Endodermal cell (in vitro differentiated cells): ENCODE data around the gene DCTN4. TPM values are rescaled to one million over a fixed set of nuclear protein-coding genes. Genes with fewer than 3 reads are reported as not detected.

Experiments
- DNase-seq: peaks from one replicate; pipeline ENCODE4 v3.0.0-alpha.2; 2017
- H3K27ac ChIP-seq: 2 replicates; pipeline ENCODE4 v1.5.1; 2013; ENCODE audit warnings: mild to moderate bottlenecking, low read depth, low read length, moderate library complexity
- H3K27me3 ChIP-seq: 2 replicates; pipeline ENCODE4 v1.6.1; 2013; ENCODE audit warnings: mild to moderate bottlenecking, low read length, moderate library complexity; ENCODE audit not compliant: insufficient read depth, control insufficient read depth, poor library complexity, severe bottlenecking
- H3K36me3 ChIP-seq: 2 replicates; pipeline ENCODE4 v1.7.0; 2013; ENCODE audit warnings: mild to moderate bottlenecking, low read length, moderate library complexity; ENCODE audit not compliant: control insufficient read depth, insufficient read depth
- H3K4me1 ChIP-seq: one replicate; pipeline ENCODE4 v1.7.0; 2013; ENCODE audit warnings: low read length; ENCODE audit not compliant: control insufficient read depth, insufficient read depth
- H3K4me3 ChIP-seq: 2 replicates; pipeline ENCODE4 v1.5.1; 2013; ENCODE audit warnings: mild to moderate bottlenecking, low read length, moderate library complexity
- H3K9ac ChIP-seq: 2 replicates; pipeline ENCODE4 v1.6.1; 2013; ENCODE audit warnings: mild to moderate bottlenecking, low read length, moderate library complexity; ENCODE audit not compliant: poor library complexity, severe bottlenecking; ENCODE audit errors: extremely low read depth
- H3K9me3 ChIP-seq: 2 replicates; pipeline ENCODE4 v1.6.1; 2013; ENCODE audit warnings: mild to moderate bottlenecking, low read length, moderate library complexity; ENCODE audit not compliant: control insufficient read depth
- H3K27ac Mint-ChIP-seq: 2 replicates; pipeline ENCODE4 v1.8.0; 2020; ENCODE audit warnings: mixed read lengths
- H3K27me3 Mint-ChIP-seq: 2 replicates; pipeline ENCODE4 v1.8.0; 2021; ENCODE audit warnings: mild to moderate bottlenecking, mixed read lengths; ENCODE audit not compliant: insufficient read depth
- H3K36me3 Mint-ChIP-seq: 2 replicates; pipeline ENCODE4 v1.8.0; 2020; ENCODE audit warnings: low read depth, mixed read lengths
- H3K4me1 Mint-ChIP-seq: 2 replicates; pipeline ENCODE4 v1.8.0; 2020; ENCODE audit warnings: mixed read lengths
- H3K4me3 Mint-ChIP-seq: 2 replicates; pipeline ENCODE4 v1.8.0; 2020; ENCODE audit warnings: mild to moderate bottlenecking, moderate library complexity, mixed read lengths
- H3K9me3 Mint-ChIP-seq: 2 replicates; pipeline ENCODE4 v1.8.0; 2020; ENCODE audit warnings: mild to moderate bottlenecking, mixed read lengths
- WGBS, 2 experiments: methylation state at CpG; one replicate each; pipeline versions ENCODE4 v1.1.5 to v1.1.7; 2013; ENCODE audit warnings: missing lambda C conversion rate in 2 of 2, mixed read lengths in 1 of 2; ENCODE audit not compliant: insufficient coverage in 1 of 2, insufficient read length in 1 of 2; 5-methylcytosine and 5-hydroxymethylcytosine counted together
- total RNA-seq, 2 donors: library from RNA; stranded (reverse); fragmentation: NEBNext Ultra II Directional in 1 of 2; extraction: Animal tissue kit (Norgen Biotek cat#: 25700) in 1 of 2; gene quantifications; 2 replicates in 1 of 2; 3 replicates in 1 of 2; pipeline ENCODE4 v1.2.1, GENCODE V29; 2021
- TF ChIP-seq, protein P1 (sequence below): fragments of 200-600 bp; sonication (generic); conservative IDR thresholded peaks from 2 replicates; pipeline ENCODE4 v1.5.0; 2021; ENCODE audit warnings: antibody characterized with exemption, mild to moderate bottlenecking

Gene DCTN4
- total RNA-seq, 2 donors from 2014 or later = 51.5 to 64.3 TPM

DNA sequence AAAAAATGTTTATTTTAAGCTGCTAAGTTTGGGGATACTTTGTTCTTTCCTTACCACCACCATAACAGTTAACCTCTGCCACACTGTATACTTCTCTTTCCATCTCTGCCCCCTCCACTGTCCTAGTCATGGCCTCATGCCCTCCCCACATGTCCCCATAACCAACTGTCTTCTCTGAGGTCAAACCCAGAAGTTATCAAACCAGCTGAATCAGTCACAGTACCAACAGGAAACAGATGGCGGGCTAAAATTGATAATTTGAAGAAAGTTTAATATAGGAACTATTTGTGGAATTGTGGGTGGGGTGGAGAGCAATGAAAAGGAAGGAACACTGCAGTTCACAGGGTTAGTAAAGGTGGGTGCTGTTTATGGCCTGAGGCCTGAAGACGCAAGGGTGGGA is 5.7 kb upstream of the DCTN4 start:
- Mint-ChIP-seq H3K27me3 (peaks cover 14% of the 10 kb centered on the region), H3K27ac (no peak overlapping the region)
- WGBS, 2 experiments = 96 to 100% methylated on average over 1 to 2 of the region's 2 CpGs

DNA sequence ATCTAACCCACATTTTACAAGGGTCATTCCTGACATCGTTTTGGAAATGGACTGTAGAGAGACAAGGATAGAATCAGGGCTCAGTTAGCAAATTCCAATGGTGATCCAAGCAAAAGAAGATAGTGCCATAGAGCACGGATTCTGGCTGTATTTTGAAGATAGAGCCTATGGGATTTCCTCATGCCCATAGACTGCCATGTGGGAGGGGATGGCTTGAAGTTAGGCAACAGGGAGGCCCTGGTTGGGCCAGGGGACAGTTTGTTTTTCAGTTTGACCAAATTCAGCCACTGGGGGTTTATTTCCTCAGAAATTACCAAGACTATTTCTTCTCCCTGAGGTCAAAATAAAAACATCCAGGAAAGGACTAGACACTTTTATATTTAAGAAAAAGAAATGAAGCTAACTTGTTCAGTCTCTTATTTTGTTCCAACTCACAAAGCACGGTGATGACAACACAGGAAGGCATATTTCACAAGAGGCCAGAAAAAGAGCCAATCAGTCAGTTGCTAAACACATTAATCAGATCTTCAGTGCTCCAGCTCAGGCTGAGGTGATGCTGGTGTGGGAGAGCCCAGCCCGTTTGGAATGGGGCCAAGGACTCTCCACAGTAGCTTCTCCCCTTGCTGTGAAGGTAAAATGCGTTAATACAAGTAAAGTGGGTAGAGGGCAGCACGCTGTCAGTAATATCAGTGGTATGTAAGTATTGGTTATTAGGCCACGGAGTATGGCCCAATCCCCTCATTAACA is 4.4 kb upstream of the DCTN4 start:
- peaks cover 16% of the 10 kb centered on the region for H3K27me3 ChIP-seq
- 74 to 76% methylated on average over 5 to 7 of the region's 7 CpGs for WGBS, 2 experiments
- TF ChIP-seq, protein P1, sequence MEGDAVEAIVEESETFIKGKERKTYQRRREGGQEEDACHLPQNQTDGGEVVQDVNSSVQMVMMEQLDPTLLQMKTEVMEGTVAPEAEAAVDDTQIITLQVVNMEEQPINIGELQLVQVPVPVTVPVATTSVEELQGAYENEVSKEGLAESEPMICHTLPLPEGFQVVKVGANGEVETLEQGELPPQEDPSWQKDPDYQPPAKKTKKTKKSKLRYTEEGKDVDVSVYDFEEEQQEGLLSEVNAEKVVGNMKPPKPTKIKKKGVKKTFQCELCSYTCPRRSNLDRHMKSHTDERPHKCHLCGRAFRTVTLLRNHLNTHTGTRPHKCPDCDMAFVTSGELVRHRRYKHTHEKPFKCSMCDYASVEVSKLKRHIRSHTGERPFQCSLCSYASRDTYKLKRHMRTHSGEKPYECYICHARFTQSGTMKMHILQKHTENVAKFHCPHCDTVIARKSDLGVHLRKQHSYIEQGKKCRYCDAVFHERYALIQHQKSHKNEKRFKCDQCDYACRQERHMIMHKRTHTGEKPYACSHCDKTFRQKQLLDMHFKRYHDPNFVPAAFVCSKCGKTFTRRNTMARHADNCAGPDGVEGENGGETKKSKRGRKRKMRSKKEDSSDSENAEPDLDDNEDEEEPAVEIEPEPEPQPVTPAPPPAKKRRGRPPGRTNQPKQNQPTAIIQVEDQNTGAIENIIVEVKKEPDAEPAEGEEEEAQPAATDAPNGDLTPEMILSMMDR = no peak
- H3K27ac ChIP-seq = no peak overlapping the region
- no peak overlapping the region for H3K4me3 ChIP-seq
- H3K9me3 ChIP-seq = peaks cover 11% of the 10 kb centered on the region
- Mint-ChIP-seq H3K36me3 (peaks cover 3% of the 10 kb centered on the region), H3K27me3 (peaks cover 14% of the 10 kb centered on the region), H3K27ac (no peak overlapping the region), H3K4me3 (no peak overlapping the region), H3K9me3 (peaks cover 14% of the 10 kb centered on the region), H3K4me1 (no peaks in the 10 kb centered on the region)
- H3K36me3 ChIP-seq = no peaks in the 10 kb centered on the region
- no peaks in the 10 kb centered on the region for H3K4me1 ChIP-seq
- H3K9ac ChIP-seq = no peak overlapping the region
- no peak for DNase-seq

More for the DNA sequence above, 5.7 kb upstream of the DCTN4 start:
- Mint-ChIP-seq H3K9me3 (peaks cover 8% of the 10 kb centered on the region), H3K4me1 (no peaks in the 10 kb centered on the region), H3K4me3 (no peak overlapping the region), H3K36me3 (no peaks in the 10 kb centered on the region)
- Histone ChIP-seq H3K36me3 (no peaks in the 10 kb centered on the region), H3K27ac (no peak overlapping the region), H3K9ac (no peak overlapping the region), H3K9me3 (peaks cover 7% of the 10 kb centered on the region), H3K27me3 (peaks cover 16% of the 10 kb centered on the region), H3K4me1 (no peaks in the 10 kb centered on the region), H3K4me3 (no peak overlapping the region)
- no peak for DNase-seq
- TF ChIP-seq, protein P1 = no peak

DNA sequence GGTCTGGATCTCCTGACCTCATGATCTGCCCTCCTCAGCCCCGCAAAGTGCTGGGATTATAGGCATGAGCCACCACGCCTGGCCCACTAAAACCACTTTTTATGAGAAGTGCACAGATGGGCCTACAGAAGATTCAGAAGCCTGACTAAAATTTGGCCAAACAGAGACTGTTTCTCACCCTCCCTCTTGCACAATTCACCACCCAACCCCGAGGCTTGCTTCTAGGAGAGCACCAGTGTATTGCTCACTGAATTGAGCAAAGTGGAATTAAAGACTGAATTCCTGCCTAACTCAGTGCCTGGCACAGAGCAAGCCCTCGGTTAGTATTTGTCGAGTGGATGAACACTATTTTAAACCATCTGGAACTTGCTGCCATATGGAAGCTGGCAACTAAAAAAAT is 3.4 kb upstream of the DCTN4 start:
- H3K9me3 ChIP-seq = peaks cover 11% of the 10 kb centered on the region
- DNase-seq = no peak
- H3K9me3 Mint-ChIP-seq = peaks cover 14% of the 10 kb centered on the region
- no peak overlapping the region for H3K27ac ChIP-seq
- H3K4me1 ChIP-seq = no peaks in the 10 kb centered on the region
- H3K36me3 Mint-ChIP-seq = peaks cover 4% of the 10 kb centered on the region
- H3K4me3 Mint-ChIP-seq = no peak overlapping the region
- no peak overlapping the region for H3K27ac Mint-ChIP-seq
- H3K36me3 ChIP-seq = peaks cover 1% of the 10 kb centered on the region
- H3K4me1 Mint-ChIP-seq = peaks cover 2% of the 10 kb centered on the region
- TF ChIP-seq, protein P1 = no peak
- peaks cover 8% of the 10 kb centered on the region for H3K27me3 ChIP-seq
- no peak overlapping the region for H3K9ac ChIP-seq
- no peak overlapping the region for H3K4me3 ChIP-seq
- WGBS, 2 experiments = 92 to 100% methylated on average over 5 of the region's 5 CpGs
- peaks cover 8% of the 10 kb centered on the region for H3K27me3 Mint-ChIP-seq
